K562 (cell line): ENCODE data around the gene PHF21A. TPM values are rescaled to one million over a fixed set of nuclear protein-coding genes. Genes with fewer than 3 reads are reported as not detected.

Source experiments
- ATF4 ChIP-seq: fragments of 450-650 bp; formaldehyde crosslinking; IDR thresholded peaks from 2 replicates; pipeline ENCODE4 v1.4.0; 2022; ENCODE audit warnings: mild to moderate bottlenecking, moderate library complexity
- ATF7 ChIP-seq: fragments of 450-650 bp; IDR thresholded peaks from 2 replicates; pipeline ENCODE4 v1.7.1; 2014; ENCODE audit warnings: mild to moderate bottlenecking, moderate library complexity
- CBFB ChIP-seq: sonication (generic); formaldehyde crosslinking; IDR thresholded peaks from 2 replicates; pipeline ENCODE4 v1.4.0; 2020; ENCODE audit warnings: mild to moderate bottlenecking, missing genetic modification reagents
- CBX3 ChIP-seq, 2 experiments: IDR thresholded peaks; 1 replicate in 1 of 2; 2 replicates in 1 of 2; pipeline ENCODE4 v1.6.1; 2012; ENCODE audit warnings: inconsistent platforms in 2 of 2, low read length in 2 of 2, borderline replicate concordance in 1 of 2, control low read depth in 1 of 2
- CBX5 ChIP-seq: IDR thresholded peaks from 2 replicates; pipeline ENCODE4 v1.6.1; 2014; ENCODE audit warnings: low read depth, borderline replicate concordance
- E2F5 ChIP-seq: sonication (generic); formaldehyde crosslinking; IDR thresholded peaks from 2 replicates; pipeline ENCODE4 v1.8.0; 2022; ENCODE audit warnings: mild to moderate bottlenecking, missing genetic modification reagents
- EHMT2 ChIP-seq: fragments of 450-650 bp; IDR thresholded peaks from 2 replicates; pipeline ENCODE4 v1.6.1; 2018; ENCODE audit warnings: antibody characterized with exemption
- ERF ChIP-seq: fragments of 450-650 bp; formaldehyde crosslinking; IDR thresholded peaks from 2 replicates; pipeline ENCODE4 v1.4.0; 2020; ENCODE audit warnings: mild to moderate bottlenecking, mixed read lengths
- JUNB ChIP-seq: fragments of 450-650 bp; formaldehyde crosslinking; conservative IDR thresholded peaks from 2 replicates; pipeline ENCODE4 v1.4.0; 2020; ENCODE audit warnings: mild to moderate bottlenecking
- LCOR ChIP-seq: sonication (generic); formaldehyde crosslinking; IDR thresholded peaks from 2 replicates; pipeline ENCODE4 v1.8.0; 2022; ENCODE audit warnings: mild to moderate bottlenecking, missing genetic modification reagents
- MXI1 ChIP-seq: IDR thresholded peaks from 2 replicates; pipeline ENCODE4 v1.6.1; 2011; ENCODE audit warnings: low read depth, mild to moderate bottlenecking, improper control_type of control experiment, low read length
- NEUROD1 ChIP-seq: fragments of 150-350 bp; IDR thresholded peaks from 2 replicates; pipeline ENCODE4 v1.6.1; 2014; ENCODE audit warnings: borderline replicate concordance, low read length, low read depth; ENCODE audit not compliant: partially characterized antibody
- NR2C2 ChIP-seq, 2 experiments: fragments of 200-800 bp in 1 of 2; sonication (Bioruptor generic) in 1 of 2; sonication (generic) in 1 of 2; formaldehyde crosslinking in 1 of 2; IDR thresholded peaks; 2 replicates each; pipeline versions ENCODE4 v1.6.1 to v1.8.0; 2016 to 2022; ENCODE audit warnings: mild to moderate bottlenecking in 1 of 2, missing compliant biosample characterization in 1 of 2, missing genetic modification characterization in 1 of 2, missing genetic modification reagents in 1 of 2
- PCBP1 ChIP-seq: fragments of 200-400 bp; formaldehyde crosslinking; IDR thresholded peaks from 2 replicates; pipeline ENCODE4 v1.6.1; 2018; ENCODE audit warnings: mild to moderate bottlenecking, low read depth, low read length; ENCODE audit not compliant: poor library complexity, severe bottlenecking
- PCBP2 ChIP-seq: fragments of 200-400 bp; formaldehyde crosslinking; IDR thresholded peaks from 2 replicates; pipeline ENCODE4 v1.6.1; 2018; ENCODE audit warnings: low read length, low read depth, mild to moderate bottlenecking, moderate library complexity; ENCODE audit not compliant: poor library complexity, severe bottlenecking
- PHB2 ChIP-seq: fragments of 450-650 bp; IDR thresholded peaks from 2 replicates; pipeline ENCODE4 v1.6.1; 2017; ENCODE audit warnings: low read depth
- RBM17 ChIP-seq: fragments of 200-400 bp; formaldehyde crosslinking; IDR thresholded peaks from 2 replicates; pipeline ENCODE4 v1.6.1; 2017; ENCODE audit warnings: low read depth, mild to moderate bottlenecking, low read length, borderline replicate concordance
- SAFB2 ChIP-seq: fragments of 200-400 bp; formaldehyde crosslinking; IDR thresholded peaks from 2 replicates; pipeline ENCODE4 v1.6.1; 2018; ENCODE audit warnings: borderline replicate concordance, low read length, low read depth, moderate library complexity; ENCODE audit not compliant: severe bottlenecking
- TBL1XR1 ChIP-seq, 2 experiments: IDR thresholded peaks; 2 replicates each; pipeline ENCODE4 v1.6.1; 2012; ENCODE audit warnings: improper control_type of control experiment in 2 of 2, low read length in 2 of 2, mild to moderate bottlenecking in 1 of 2
- U2AF2 ChIP-seq: fragments of 200-400 bp; formaldehyde crosslinking; optimal IDR thresholded peaks from 2 replicates; pipeline ENCODE3; 2017; ENCODE audit warnings: low read depth, mild to moderate bottlenecking, low read length
- XRCC3 ChIP-seq: fragments of 450-650 bp; IDR thresholded peaks from 2 replicates; pipeline ENCODE4 v1.6.1; 2017; ENCODE audit warnings: mild to moderate bottlenecking, moderate library complexity
- ZBTB1 ChIP-seq: sonication (generic); formaldehyde crosslinking; IDR thresholded peaks from 2 replicates; pipeline ENCODE4 v1.8.1; 2023; ENCODE audit warnings: missing genetic modification reagents, low read depth, mild to moderate bottlenecking, borderline replicate concordance
- ZNF133 ChIP-seq: fragments of 250-450 bp; sonication (Bioruptor Pico); IDR thresholded peaks from 2 replicates; pipeline ENCODE4 v1.4.0; 2020; ENCODE audit warnings: mild to moderate bottlenecking
- ZNF197 ChIP-seq: fragments of 200-800 bp; sonication (Bioruptor generic); IDR thresholded peaks from 2 replicates; pipeline ENCODE4 v1.6.1; 2016; ENCODE audit warnings: low read depth, missing genetic modification characterization, missing compliant biosample characterization
- ZNF41 ChIP-seq: fragments of 250-450 bp; sonication (Bioruptor Pico); conservative IDR thresholded peaks from 2 replicates; pipeline ENCODE4 v1.4.0; 2020; ENCODE audit warnings: mild to moderate bottlenecking
- polyA plus RNA-seq, 8 experiments: library from polyadenylated mRNA; depleted of rRNA in 4 of 8; stranded (reverse) in 5 of 8; unstranded in 3 of 8; fragments of >200 nt; fragmentation: Nextera tagmentation in 2 of 8; fragmentation: Illumina TruSeq in 1 of 8; extraction: Ambion mirVana in 2 of 8; extraction: Trizol in 1 of 8; gene quantifications; 2 replicates each; pipeline versions ENCODE4 v1.2.1 to v1.2.3, GENCODE V29; 2011 to 2014; ENCODE audit warnings: inconsistent platforms in 1 of 8, missing spikeins in 1 of 8
- total RNA-seq, 7 experiments: library from RNA; depleted of rRNA in 6 of 7; stranded (reverse); fragments of >200 nt in 6 of 7; fragmentation: Illumina TruSeq in 2 of 7; extraction: Trizol in 2 of 7; gene quantifications; 2 replicates each; pipeline versions ENCODE4 v1.2.1 to v1.2.3, GENCODE V29; 2011 to 2021; ENCODE audit warnings: low replicate concordance in 1 of 7
- TF ChIP-seq, protein P1 (sequence below): fragments of 250-450 bp; sonication (Bioruptor Pico); IDR thresholded peaks from 2 replicates; pipeline ENCODE4 v1.5.1; 2021; ENCODE audit warnings: mild to moderate bottlenecking

PHF21A gene
- total and polyA plus RNA-seq, 9 of the 15 experiments (the other 6 are each of a cell fraction or from before 2014, with no cell fraction given): 1.5 to 32.4 (median 10.7) TPM

GRCh38 chr11:45982656-45983470, 138.4 kb downstream of the PHF21A start (continued):
- TF ChIP-seq ZBTB1 (CRISPR knock-in tag) (no peak), JUNB (CRISPR knock-in tag) (peak; percentile 44; the same call in 1 of the 2 replicates), CBX5 (no peak), MXI1 (no peak), TBL1XR1 (IDR thresholded peaks at IDR 0.05; ENCODE audit: low read length in 2 of 2) (peak in 1 of 2 experiments; percentile 57; a peak in 2 of 4 replicates), EHMT2 (no peak; the same call in 1 of the 2 replicates), E2F5 (CRISPR knock-in tag) (no peak), ERF (CRISPR knock-in tag) (no peak), CBFB (CRISPR knock-in tag) (no peak), ATF4 (CRISPR knock-in tag) (peak; percentile 72; the same call in 1 of the 2 replicates), NR2C2 (CRISPR knock-in tag; IDR thresholded peaks at IDR 0.05) (no peak), NR2C2 (tag; IDR thresholded peaks at IDR 0.05) (no peak), PCBP1 (no peak), ZNF133 (CRISPR knock-in tag) (no peak), XRCC3 (no peak), ZNF41 (CRISPR knock-in tag) (no peak), PHB2 (0 out of 2 replicates have a peak, but pooled peaks have one; percentile 30), U2AF2 (no peak), NEUROD1 (no peak), ATF7 (peak; percentile 82), ZNF197 (CRISPR knock-in tag) (no peak), SAFB2 (no peak), RBM17 (no peak), LCOR (CRISPR knock-in tag) (no peak), PCBP2 (no peak), CBX3 (IDR thresholded peaks at IDR 0.05; ENCODE audit: borderline replicate concordance in 1 of 2, low read length in 2 of 2) (0 out of 3 replicates have a peak, but pooled peaks of 1 of the 2 experiments have one; percentile 38)
- TF ChIP-seq, protein P1, sequence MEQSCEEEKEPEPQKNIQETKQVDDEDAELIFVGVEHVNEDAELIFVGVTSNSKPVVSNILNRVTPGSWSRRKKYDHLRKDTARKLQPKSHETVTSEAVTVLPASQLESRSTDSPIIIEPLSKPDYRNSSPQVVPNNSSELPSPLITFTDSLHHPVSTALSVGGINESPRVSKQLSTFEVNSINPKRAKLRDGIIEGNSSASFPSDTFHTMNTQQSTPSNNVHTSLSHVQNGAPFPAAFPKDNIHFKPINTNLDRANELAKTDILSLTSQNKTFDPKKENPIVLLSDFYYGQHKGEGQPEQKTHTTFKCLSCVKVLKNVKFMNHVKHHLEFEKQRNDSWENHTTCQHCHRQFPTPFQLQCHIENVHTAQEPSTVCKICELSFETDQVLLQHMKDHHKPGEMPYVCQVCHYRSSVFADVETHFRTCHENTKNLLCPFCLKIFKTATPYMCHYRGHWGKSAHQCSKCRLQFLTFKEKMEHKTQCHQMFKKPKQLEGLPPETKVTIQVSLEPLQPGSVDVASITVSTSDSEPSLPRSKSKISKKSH (CRISPR knock-in tag): no peak
